ENCODE measurements around the gene ZNF319. TPM values are rescaled to one million over a fixed set of nuclear protein-coding genes. Genes with fewer than 3 reads are reported as not detected.

Gene ZNF319
- total RNA-seq, 1 donor from 2014 or later = 14.2 TPM

GRCh38 chr16:57964157-57964700 is 36.2 kb downstream of the ZNF319 start:
- H3K9me3 Mint-ChIP-seq = no peaks in the 10 kb centered on the region
- H3K4me1 Mint-ChIP-seq (ENCODE audit: unreplicated experiment) = peaks cover 5% of the 10 kb centered on the region
- H3K27ac Mint-ChIP-seq = no peak overlapping the region
- H3K4me3 Mint-ChIP-seq = no peak overlapping the region
- no peaks in the 10 kb centered on the region for H3K27me3 Mint-ChIP-seq
- no peaks in the 10 kb centered on the region for H3K36me3 Mint-ChIP-seq
- no peak for DNase-seq (ENCODE audit: extremely low spot score, unreplicated experiment)
- TF ChIP-seq CTCF (conservative IDR thresholded peaks at IDR 0.05) = no peak

- no peak for DNase-seq (ENCODE audit: extremely low spot score, unreplicated experiment)
Observed at GRCh38 chr16:57962756-57963155, 37.7 kb downstream of the ZNF319 start.

GRCh38 chr16:57962046-57962445 is 38.4 kb downstream of the ZNF319 start:
- no peak for TF ChIP-seq CTCF (conservative IDR thresholded peaks at IDR 0.05)
- H3K4me1 Mint-ChIP-seq (ENCODE audit: unreplicated experiment) = peaks cover 10% of the 10 kb centered on the region
- no peak overlapping the region for H3K4me3 Mint-ChIP-seq
- no peaks in the 10 kb centered on the region for H3K36me3 Mint-ChIP-seq
- H3K27ac Mint-ChIP-seq = no peak overlapping the region
- H3K9me3 Mint-ChIP-seq = no peaks in the 10 kb centered on the region
- DNase-seq (ENCODE audit: extremely low spot score, unreplicated experiment) = no peak
- H3K27me3 Mint-ChIP-seq = no peaks in the 10 kb centered on the region

More at GRCh38 chr16:57962756-57963155, 37.7 kb downstream of the ZNF319 start:
- no peak for TF ChIP-seq CTCF (conservative IDR thresholded peaks at IDR 0.05)
- Mint-ChIP-seq H3K27ac (no peak overlapping the region), H3K4me3 (no peak overlapping the region), H3K27me3 (no peaks in the 10 kb centered on the region), H3K36me3 (no peaks in the 10 kb centered on the region), H3K9me3 (no peaks in the 10 kb centered on the region), H3K4me1 (ENCODE audit: unreplicated experiment) (peaks cover 10% of the 10 kb centered on the region)

GRCh38 chr16:57961538-57961937 is 38.9 kb downstream of the ZNF319 start:
- H3K27ac Mint-ChIP-seq = no peak overlapping the region
- TF ChIP-seq CTCF (conservative IDR thresholded peaks at IDR 0.05) = no peak

GRCh38 chr16:57960826-57961472 is 39.5 kb downstream of the ZNF319 start:
- Mint-ChIP-seq H3K36me3 (no peaks in the 10 kb centered on the region), H3K27me3 (no peaks in the 10 kb centered on the region), H3K27ac (no peak overlapping the region), H3K4me1 (ENCODE audit: unreplicated experiment) (peaks cover 10% of the 10 kb centered on the region), H3K9me3 (no peaks in the 10 kb centered on the region), H3K4me3 (no peak overlapping the region)
- DNase-seq (ENCODE audit: extremely low spot score, unreplicated experiment) = no peak
- TF ChIP-seq CTCF (conservative IDR thresholded peaks at IDR 0.05) = no peak

More at GRCh38 chr16:57961538-57961937, 38.9 kb downstream of the ZNF319 start:
- H3K9me3 Mint-ChIP-seq = no peaks in the 10 kb centered on the region
- H3K4me3 Mint-ChIP-seq = no peak overlapping the region
- peaks cover 10% of the 10 kb centered on the region for H3K4me1 Mint-ChIP-seq (ENCODE audit: unreplicated experiment)
- H3K27me3 Mint-ChIP-seq = no peaks in the 10 kb centered on the region
- H3K36me3 Mint-ChIP-seq = no peaks in the 10 kb centered on the region
- no peak for DNase-seq (ENCODE audit: extremely low spot score, unreplicated experiment)
